MM.1S (cell line): ENCODE data around the gene TP53AIP1.

Experiments
- DNase-seq: peaks from one replicate; pipeline ENCODE4 v3.0.0-alpha.2; 2015
- H2AFZ ChIP-seq: fragments of 300-600 bp; sonication (generic); 2 replicates; pipeline ENCODE4 v1.6.0; 2016; ENCODE audit warnings: antibody characterized with exemption, low read length
- H3F3A ChIP-seq: fragments of 300-600 bp; sonication (generic); 2 replicates; pipeline ENCODE4 v1.6.1; 2016; ENCODE audit warnings: mild to moderate bottlenecking, antibody characterized with exemption, low read length, moderate library complexity, mixed read lengths; ENCODE audit not compliant: insufficient read depth
- H3K27ac ChIP-seq: fragments of 300-600 bp; sonication (generic); 2 replicates; pipeline ENCODE4 v1.5.1; 2016; ENCODE audit warnings: mild to moderate bottlenecking, low read length
- H3K27me3 ChIP-seq: fragments of 300-600 bp; sonication (generic); replicated peaks from 2 replicates; pipeline ENCODE4 v1.6.0; 2016; ENCODE audit warnings: low read length; ENCODE audit not compliant: insufficient read depth
- H3K36me3 ChIP-seq: fragments of 300-600 bp; sonication (generic); replicated peaks from 2 replicates; pipeline ENCODE4 v1.6.1; 2016; ENCODE audit warnings: mild to moderate bottlenecking, low read length, mixed read lengths; ENCODE audit not compliant: insufficient read depth
- H3K4me1 ChIP-seq: fragments of 300-600 bp; sonication (generic); 2 replicates; pipeline ENCODE4 v1.6.1; 2016; ENCODE audit warnings: low read length, mixed read lengths
- H3K4me2 ChIP-seq: fragments of 300-600 bp; sonication (generic); 2 replicates; pipeline ENCODE4 v1.6.0; 2016; ENCODE audit warnings: low read depth, low read length
- H3K4me3 ChIP-seq: fragments of 300-600 bp; sonication (generic); 2 replicates; pipeline ENCODE4 v1.5.1; 2016; ENCODE audit warnings: low read length, mixed read lengths
- H3K79me2 ChIP-seq: fragments of 300-600 bp; sonication (generic); 2 replicates; pipeline ENCODE4 v1.6.1; 2016; ENCODE audit warnings: mixed run types, low read length, mixed read lengths
- H3K9ac ChIP-seq: fragments of 300-600 bp; sonication (generic); 2 replicates; pipeline ENCODE4 v1.6.1; 2016; ENCODE audit warnings: low read length, mixed read lengths
- H3K9me2 ChIP-seq: fragments of 300-600 bp; sonication (generic); replicated peaks from 2 replicates; pipeline ENCODE4 v1.6.1; 2016; ENCODE audit warnings: mild to moderate bottlenecking, low read length, mixed read lengths; ENCODE audit not compliant: insufficient read depth
- H3K9me3 ChIP-seq: fragments of 300-600 bp; sonication (generic); replicated peaks from 2 replicates; pipeline ENCODE4 v1.6.1; 2016; ENCODE audit warnings: mild to moderate bottlenecking, low read length, mixed read lengths; ENCODE audit not compliant: insufficient read depth
- H4K20me1 ChIP-seq: fragments of 300-600 bp; sonication (generic); 2 replicates; pipeline ENCODE4 v1.6.1; 2016; ENCODE audit warnings: mild to moderate bottlenecking, low read length, moderate library complexity, mixed read lengths; ENCODE audit not compliant: insufficient read depth
- EZH2 ChIP-seq: fragments of 300-600 bp; sonication (generic); optimal IDR thresholded peaks from 2 replicates; pipeline ENCODE3; 2017; ENCODE audit warnings: low read depth, mild to moderate bottlenecking, antibody characterized with exemption, low read length, mixed read lengths
- EZH2phosphoT487 ChIP-seq: fragments of 300-600 bp; sonication (generic); IDR thresholded peaks from 2 replicates; pipeline ENCODE4 v1.6.1; 2018; ENCODE audit warnings: antibody characterized with exemption, low read length
- TF ChIP-seq, protein P1 (sequence below): fragments of 300-600 bp; sonication (generic); IDR thresholded peaks from 2 replicates; pipeline ENCODE4 v1.5.1; 2016; ENCODE audit warnings: antibody characterized with exemption, low read length, mixed read lengths

The TP53AIP1 gene, protein sequence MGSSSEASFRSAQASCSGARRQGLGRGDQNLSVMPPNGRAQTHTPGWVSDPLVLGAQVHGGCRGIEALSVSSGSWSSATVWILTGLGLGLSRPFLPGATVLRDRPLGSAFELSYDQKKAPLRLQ

DNA sequence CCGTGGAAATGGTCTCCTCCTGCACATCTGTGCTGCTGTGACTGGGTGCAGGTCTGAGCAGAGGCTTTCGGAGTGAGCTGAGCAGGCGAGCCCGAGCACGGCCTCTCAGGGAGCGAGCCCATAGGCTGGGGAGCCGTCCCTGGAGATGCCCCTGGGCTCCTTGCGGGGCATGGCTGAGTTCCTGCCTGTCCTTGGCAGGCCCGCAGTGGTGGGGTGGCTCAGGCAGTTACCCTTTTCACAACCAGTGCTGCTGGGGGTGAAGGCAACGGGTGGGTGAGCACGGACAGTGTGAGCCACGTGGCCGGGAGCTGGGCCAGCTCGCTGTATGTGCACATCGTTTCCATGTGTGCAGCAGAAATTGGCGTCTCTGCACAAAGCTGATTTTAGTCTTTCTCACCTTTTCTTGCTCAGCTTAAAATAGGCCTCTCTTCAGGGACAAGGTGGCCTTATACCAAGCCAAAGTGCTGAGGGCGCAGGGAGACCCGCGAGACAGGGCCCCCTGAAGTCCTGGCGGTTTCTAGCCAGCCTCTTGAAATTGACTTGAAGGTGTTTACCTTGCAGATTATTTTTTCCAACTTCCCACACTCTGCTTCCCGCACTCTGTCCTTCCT, at the start of gene TP53AIP1:
TSS of gene TP53AIP1 (minus strand) at position 55 of the 611 bp plus-strand sequence. CDS start 5,053 bp downstream, outside the sequence.
- H3K4me2 ChIP-seq, result no peak within 1 kb of the TSS
- H3F3A ChIP-seq, result no peaks in the 10 kb centered on the region; the same call in 1 of the 2 replicates
- H4K20me1 ChIP-seq, result no peaks in the 10 kb centered on the region
- H2AFZ ChIP-seq, result no peak within 1 kb of the TSS
- no peaks in the 10 kb centered on the region for H3K9me3 ChIP-seq
- no peaks in the 10 kb centered on the region for H3K36me3 ChIP-seq
- H3K79me2 ChIP-seq, result no peaks in the 10 kb centered on the region
- H3K9me2 ChIP-seq, result no peaks in the 10 kb centered on the region
- H3K9ac ChIP-seq, result no peak within 1 kb of the TSS
- TF ChIP-seq EZH2 (no peak), EZH2phosphoT487 (no peak)
- TF ChIP-seq, protein P1, sequence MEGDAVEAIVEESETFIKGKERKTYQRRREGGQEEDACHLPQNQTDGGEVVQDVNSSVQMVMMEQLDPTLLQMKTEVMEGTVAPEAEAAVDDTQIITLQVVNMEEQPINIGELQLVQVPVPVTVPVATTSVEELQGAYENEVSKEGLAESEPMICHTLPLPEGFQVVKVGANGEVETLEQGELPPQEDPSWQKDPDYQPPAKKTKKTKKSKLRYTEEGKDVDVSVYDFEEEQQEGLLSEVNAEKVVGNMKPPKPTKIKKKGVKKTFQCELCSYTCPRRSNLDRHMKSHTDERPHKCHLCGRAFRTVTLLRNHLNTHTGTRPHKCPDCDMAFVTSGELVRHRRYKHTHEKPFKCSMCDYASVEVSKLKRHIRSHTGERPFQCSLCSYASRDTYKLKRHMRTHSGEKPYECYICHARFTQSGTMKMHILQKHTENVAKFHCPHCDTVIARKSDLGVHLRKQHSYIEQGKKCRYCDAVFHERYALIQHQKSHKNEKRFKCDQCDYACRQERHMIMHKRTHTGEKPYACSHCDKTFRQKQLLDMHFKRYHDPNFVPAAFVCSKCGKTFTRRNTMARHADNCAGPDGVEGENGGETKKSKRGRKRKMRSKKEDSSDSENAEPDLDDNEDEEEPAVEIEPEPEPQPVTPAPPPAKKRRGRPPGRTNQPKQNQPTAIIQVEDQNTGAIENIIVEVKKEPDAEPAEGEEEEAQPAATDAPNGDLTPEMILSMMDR, result no peak
- H3K27ac ChIP-seq, result no peak within 1 kb of the TSS
- no peaks in the 10 kb centered on the region for H3K4me1 ChIP-seq
- no peaks in the 10 kb centered on the region; the same call in 1 of the 2 replicates for H3K27me3 ChIP-seq
- no peak within 1 kb of the TSS for H3K4me3 ChIP-seq
- no peak for DNase-seq

DNA sequence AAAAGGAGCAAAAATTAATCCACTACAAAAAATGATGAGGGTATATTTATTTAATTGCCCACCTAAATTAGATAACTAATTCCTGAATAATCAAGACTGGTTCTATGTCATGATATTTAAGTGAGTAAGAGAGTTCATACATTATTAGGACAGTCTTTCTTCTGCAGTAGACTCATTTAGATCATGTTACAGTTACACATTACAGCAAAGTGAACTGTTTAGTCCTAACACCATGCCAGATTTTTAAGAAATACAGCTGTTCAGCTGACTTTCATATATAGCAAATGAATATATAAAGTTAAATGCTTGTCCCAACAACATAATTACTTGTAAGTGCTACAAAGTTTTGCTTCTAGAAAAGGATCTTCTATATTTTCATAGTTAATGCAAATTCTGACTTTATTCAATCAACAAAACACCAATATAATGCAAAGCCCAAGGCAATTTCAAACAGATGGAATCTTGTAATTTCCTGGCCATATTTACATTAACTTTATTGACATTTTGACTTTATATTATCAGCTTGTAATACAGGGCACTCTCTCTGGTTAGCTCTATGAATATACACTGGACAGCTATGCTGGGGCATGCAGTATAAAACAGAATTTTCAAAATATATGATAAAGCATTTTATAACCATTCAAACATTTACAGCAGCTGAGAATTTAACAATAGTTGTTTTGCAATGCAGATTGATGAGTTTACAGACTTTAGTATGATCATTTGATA, 45.7 kb upstream of the TP53AIP1 start:
- Histone ChIP-seq H3K36me3 (no peaks in the 10 kb centered on the region), H3K27me3 (no peaks in the 10 kb centered on the region), H3K79me2 (no peaks in the 10 kb centered on the region), H3K9me2 (no peaks in the 10 kb centered on the region), H3K4me1 (no peaks in the 10 kb centered on the region), H3F3A (no peaks in the 10 kb centered on the region), H2AFZ (no peak overlapping the region), H3K4me3 (no peak overlapping the region), H3K9ac (no peak overlapping the region), H3K27ac (no peak overlapping the region), H3K9me3 (no peaks in the 10 kb centered on the region), H3K4me2 (no peak overlapping the region), H4K20me1 (no peaks in the 10 kb centered on the region)
- no peak for DNase-seq
- no peak for TF ChIP-seq EZH2
- no peak for TF ChIP-seq EZH2phosphoT487
- TF ChIP-seq, protein P1, result no peak

DNA sequence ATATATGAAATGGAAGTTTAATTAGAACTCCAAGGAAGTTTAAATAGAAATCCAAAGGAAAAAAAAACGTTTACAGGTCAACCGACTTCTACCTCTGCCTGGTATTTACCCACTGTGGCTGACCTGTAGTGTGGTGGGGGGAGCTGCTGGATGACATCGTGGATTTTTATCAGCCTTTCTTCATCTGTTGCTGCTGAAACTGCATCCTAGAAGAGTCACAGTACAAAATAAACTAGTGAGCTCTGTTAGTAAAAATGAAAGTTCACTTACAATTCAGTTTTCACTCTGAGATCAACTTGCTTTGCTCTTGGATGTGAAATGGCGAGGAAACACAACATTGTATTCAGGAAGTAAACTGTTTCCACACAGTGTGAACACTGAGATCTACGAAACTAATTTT, 43.2 kb upstream of the TP53AIP1 start:
- no peaks in the 10 kb centered on the region for H3K36me3 ChIP-seq
- no peaks in the 10 kb centered on the region for H3K9me2 ChIP-seq
- no peaks in the 10 kb centered on the region for H3K9me3 ChIP-seq
- no peak overlapping the region for H3K9ac ChIP-seq
- no peak for TF ChIP-seq EZH2
- no peak for TF ChIP-seq EZH2phosphoT487
- TF ChIP-seq, protein P1, result no peak
- H3K4me3 ChIP-seq, result no peak overlapping the region
- no peaks in the 10 kb centered on the region for H3K79me2 ChIP-seq
- H3K4me1 ChIP-seq, result no peaks in the 10 kb centered on the region
- no peak for DNase-seq
- no peaks in the 10 kb centered on the region for H4K20me1 ChIP-seq
- H3K4me2 ChIP-seq, result no peak overlapping the region
- H2AFZ ChIP-seq, result no peak overlapping the region
- H3K27me3 ChIP-seq, result no peaks in the 10 kb centered on the region
- H3K27ac ChIP-seq, result no peak overlapping the region
- no peaks in the 10 kb centered on the region for H3F3A ChIP-seq
